GM20431 (cell line): ENCODE data around the gene VGLL1.

Source experiments
- in situ Hi-C: fragments of 300-500 bp; cut with MseI, MboI; formaldehyde crosslinking; loops from one replicate; pipeline ENCODE4 v1.15.0; 2020; ENCODE audit warnings: low sequenced_read_pairs; ENCODE audit not compliant: unreplicated experiment

VGLL1 gene, protein sequence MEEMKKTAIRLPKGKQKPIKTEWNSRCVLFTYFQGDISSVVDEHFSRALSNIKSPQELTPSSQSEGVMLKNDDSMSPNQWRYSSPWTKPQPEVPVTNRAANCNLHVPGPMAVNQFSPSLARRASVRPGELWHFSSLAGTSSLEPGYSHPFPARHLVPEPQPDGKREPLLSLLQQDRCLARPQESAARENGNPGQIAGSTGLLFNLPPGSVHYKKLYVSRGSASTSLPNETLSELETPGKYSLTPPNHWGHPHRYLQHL

GRCh38 chrX:136531951-136532350, at the start of gene VGLL1:
TSS of gene VGLL1 (plus strand) at chrX:136532215. CDS start at chrX:136536021, 3,806 bp downstream.
- in situ Hi-C loops: no loop called here

GRCh38 chrX:136487647-136488046, 44.4 kb upstream of the VGLL1 start, which contains the start of gene BRS3:
TSS of gene BRS3 (plus strand) at chrX:136487947. CDS start at chrX:136488115, 168 bp downstream.
- in situ Hi-C loops: no loop called here

- in situ Hi-C loops: no loop called here
Observed at GRCh38 chrX:136488706-136489105, 43.3 kb upstream of the VGLL1 start.

DNA sequence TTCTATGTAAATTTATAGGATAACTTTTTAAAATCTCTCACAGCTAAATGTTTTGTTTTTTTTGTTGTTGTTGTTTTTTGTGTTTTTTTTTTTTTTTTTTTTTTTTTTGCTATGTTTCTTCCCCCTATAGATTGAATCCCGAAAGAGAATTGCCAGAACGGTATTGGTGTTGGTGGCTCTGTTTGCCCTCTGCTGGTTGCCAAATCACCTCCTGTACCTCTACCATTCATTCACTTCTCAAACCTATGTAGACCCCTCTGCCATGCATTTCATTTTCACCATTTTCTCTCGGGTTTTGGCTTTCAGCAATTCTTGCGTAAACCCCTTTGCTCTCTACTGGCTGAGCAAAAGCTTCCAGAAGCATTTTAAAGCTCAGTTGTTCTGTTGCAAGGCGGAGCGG, 40.2 kb upstream of the VGLL1 start:
- in situ Hi-C loops: no loop called here

GRCh38 chrX:136493011-136493410, 39.0 kb upstream of the VGLL1 start:
- in situ Hi-C loops: no loop called here

DNA sequence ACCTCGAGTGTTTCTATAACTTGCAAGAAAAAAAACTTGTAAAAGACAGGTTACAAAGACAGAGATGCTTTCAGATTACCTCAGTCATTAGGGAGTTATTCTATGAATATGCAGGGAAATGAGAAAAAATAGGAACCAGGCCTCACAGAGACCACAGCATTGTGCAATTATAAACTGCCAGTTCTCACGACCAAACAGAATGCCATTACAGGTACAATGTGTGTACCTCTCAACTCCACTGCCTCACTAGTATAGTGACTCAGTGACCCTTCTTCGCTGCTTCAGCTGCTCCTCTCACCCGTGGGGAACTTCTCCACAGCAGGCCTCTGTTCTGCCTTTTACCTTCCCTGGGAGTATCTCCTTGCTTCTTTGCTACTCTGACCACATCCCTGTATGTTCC, 37.0 kb upstream of the VGLL1 start:
- in situ Hi-C loops: no loop called here

DNA sequence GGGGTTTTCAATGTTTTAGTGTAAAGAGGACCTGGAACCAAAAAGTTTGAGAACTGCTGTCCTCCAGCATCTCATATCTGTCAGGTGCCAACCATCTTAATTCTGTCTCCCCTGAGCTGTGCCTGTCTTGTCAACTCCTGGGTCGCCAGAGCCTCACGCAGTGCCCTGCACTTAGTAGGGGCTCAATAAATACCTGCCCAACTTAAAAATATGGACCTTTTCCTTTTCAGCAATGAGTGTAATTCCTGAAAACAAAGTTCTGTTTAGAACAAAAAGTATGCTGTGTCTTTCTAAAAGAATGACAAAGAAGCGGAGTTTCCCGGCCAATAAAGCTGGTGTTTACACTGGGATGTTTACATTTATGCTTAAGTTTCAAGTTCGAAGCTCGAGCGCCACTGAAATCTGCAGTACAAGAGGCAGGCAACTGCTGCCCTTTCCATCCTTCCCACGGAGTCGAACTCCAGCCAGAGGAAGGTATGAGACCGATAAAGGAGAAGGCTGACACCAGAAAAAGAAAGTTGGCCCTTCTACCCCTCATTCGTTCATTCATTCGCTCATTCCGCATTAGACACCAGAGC, 35.7 kb upstream of the VGLL1 start:
- in situ Hi-C loops: no loop called here

- in situ Hi-C loops: no loop called here
Observed at GRCh38 chrX:136496764-136497555, 35.1 kb upstream of the VGLL1 start.

GRCh38 chrX:136497556-136498052, 34.4 kb upstream of the VGLL1 start, which contains the start of gene HTATSF1:
TSS of gene HTATSF1 (plus strand) at chrX:136497592. CDS start at chrX:136497685, 93 bp downstream.
- in situ Hi-C loops: no loop called here

DNA sequence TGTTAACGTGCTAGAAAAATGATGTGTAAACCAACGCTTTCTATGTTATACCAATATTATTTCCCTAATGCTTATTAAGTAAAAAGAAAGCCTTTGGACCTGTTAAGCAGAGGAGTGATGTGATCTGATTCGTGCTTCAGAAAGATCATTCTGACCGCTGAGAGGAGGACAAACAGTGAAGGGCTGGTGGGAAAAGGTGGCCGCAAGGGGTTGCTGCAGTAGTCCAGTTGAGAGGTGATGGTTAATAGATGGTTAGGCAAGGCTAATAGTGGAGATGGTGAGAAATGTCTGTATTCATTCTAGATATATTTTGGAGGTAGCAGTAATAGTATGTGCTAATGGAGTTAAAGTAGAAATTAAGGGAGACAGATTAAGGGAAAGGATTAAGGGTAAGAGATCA, 12.9 kb upstream of the VGLL1 start:
- in situ Hi-C loops: no loop called here

DNA sequence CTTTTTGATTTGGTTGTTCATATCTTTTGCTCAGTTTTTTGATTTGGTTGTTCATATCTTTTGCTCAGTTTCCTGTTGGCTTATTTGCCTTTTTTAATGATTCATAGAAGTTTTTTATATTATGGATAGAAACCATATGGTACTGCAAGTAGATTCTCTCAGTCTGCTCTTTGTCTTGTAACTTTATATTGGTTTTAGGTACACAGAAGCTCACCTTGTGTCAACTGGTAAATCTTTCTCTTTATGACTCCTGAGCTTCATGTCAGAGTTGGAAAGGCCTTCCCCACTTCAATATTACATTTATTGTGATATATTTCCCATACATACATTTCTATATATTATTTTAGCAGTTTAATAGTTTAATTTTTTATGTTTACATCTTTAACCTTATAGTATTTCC, 8.2 kb upstream of the VGLL1 start:
- in situ Hi-C loops: no loop called here

- in situ Hi-C loops: no loop called here
Observed at GRCh38 chrX:136525738-136526606, 6.0 kb upstream of the VGLL1 start.

GRCh38 chrX:136528645-136529315, 3.2 kb upstream of the VGLL1 start:
- in situ Hi-C loops: no loop called here

- in situ Hi-C loops: no loop called here
Observed at GRCh38 chrX:136529795-136530194, 2.2 kb upstream of the VGLL1 start.

DNA sequence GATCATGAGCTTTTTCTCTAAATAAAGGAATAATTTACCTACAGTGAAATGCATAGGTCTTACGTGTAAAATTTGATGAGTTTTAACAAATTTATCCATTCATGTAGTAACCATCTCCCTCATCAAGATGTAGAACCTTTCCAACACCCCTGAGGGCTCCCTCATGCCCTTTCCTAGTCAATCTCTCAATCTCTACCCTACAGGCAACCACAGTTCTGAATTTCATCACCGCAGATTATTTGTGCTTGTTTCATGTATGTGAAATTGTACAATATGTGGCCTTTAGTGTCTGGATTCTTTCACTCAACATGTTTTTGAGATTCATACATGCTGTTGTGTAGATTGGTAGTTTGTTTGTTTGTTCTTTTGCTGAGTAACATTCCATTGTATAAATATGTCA, 2.1 kb downstream of the VGLL1 start:
- in situ Hi-C loops: no loop called here

- in situ Hi-C loops: no loop called here
Observed at GRCh38 chrX:136538811-136539210, 6.8 kb downstream of the VGLL1 start.

DNA sequence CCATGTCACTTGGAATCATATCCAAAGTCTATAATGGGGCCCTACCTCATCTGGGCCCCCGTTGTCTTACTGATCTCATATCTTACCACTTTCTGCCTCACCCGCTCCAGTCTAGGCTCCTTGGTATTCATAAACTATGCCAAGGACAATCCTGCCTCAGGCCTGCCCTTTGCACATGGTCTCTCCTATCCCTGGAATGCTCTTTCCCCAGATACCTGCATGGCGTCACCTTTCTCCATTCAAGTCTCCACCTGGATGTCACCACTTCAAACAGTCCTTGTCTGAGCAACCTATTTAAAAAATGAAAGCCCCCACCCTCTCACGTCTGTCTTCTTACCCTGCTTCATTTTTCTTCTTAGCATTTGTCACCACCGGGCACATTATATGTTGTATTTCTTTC, 8.2 kb downstream of the VGLL1 start:
- in situ Hi-C loops: no loop called here

DNA sequence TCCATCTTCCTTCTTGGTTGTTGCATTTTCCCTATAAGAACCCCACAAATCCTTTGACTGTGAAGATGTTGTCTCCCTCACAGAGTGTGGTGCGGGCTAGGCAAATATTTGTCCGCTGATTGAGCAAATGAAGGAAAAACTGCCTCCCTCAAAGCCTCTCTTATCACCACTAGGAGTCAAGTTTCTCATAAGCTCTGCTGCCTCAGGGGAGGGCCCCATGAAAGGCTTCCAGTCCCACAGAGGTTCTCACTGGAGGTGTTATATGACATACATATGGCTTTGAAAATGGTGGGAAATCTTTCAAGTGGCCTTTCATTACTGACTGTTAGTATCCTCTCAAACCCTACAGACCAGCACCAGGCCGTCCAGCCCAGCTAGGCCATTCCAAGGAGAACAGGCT, 9.3 kb downstream of the VGLL1 start:
- in situ Hi-C loops: no loop called here

DNA sequence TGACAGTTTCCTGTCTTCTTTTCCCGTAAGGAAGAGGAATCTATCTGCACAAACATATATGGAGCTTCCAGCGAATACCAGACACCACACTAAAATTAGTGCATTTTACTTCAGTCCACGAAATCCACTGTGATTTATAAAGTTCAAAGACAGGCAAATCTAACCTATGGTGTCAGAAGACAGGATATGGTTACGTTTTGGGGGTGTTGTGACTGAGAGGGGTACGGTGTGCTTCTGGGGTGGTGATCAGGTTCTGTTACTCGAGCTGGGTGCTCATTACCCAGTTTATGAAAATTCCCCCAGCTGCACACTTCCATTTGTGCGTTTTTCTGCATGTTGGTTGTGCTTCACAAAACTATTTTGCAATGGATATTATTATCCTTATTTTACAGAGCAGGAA, 10.3 kb downstream of the VGLL1 start:
- in situ Hi-C loops: no loop called here
